GM12878 (cell line): ENCODE data around the gene KCNJ10.

Experiments
- CBFB ChIP-seq: IDR thresholded peaks from 2 replicates; pipeline ENCODE4 v1.6.1; 2016; ENCODE audit warnings: antibody characterized with exemption, low read depth
- CBX5 ChIP-seq: sonication (generic); IDR thresholded peaks from 2 replicates; pipeline ENCODE4 v1.6.1; 2016; ENCODE audit warnings: low read depth, moderate library complexity, mild to moderate bottlenecking, inconsistent platforms
- EP300 ChIP-seq, 2 experiments: fragments of 150-350 bp in 1 of 2; IDR thresholded peaks; 2 replicates each; pipeline ENCODE4 v1.6.1; 2011 to 2012; ENCODE audit warnings: low read depth in 2 of 2, low read length in 2 of 2, borderline replicate concordance in 1 of 2, improper control_type of control experiment in 1 of 2, inconsistent platforms in 1 of 2; ENCODE audit not compliant: control insufficient read depth in 1 of 2
- FOXM1 ChIP-seq: IDR thresholded peaks from 2 replicates; pipeline ENCODE4 v1.6.1; 2012; ENCODE audit warnings: low read depth, mild to moderate bottlenecking, inconsistent platforms, low read length, moderate library complexity
- IKZF1 ChIP-seq: fragments of 450-650 bp; conservative IDR thresholded peaks from 2 replicates; pipeline ENCODE4 v1.6.1; 2017; ENCODE audit warnings: antibody characterized with exemption, mild to moderate bottlenecking
- LARP7 ChIP-seq: fragments of 450-650 bp; IDR thresholded peaks from 2 replicates; pipeline ENCODE4 v1.6.1; 2017; ENCODE audit warnings: mild to moderate bottlenecking
- NFIC ChIP-seq: IDR thresholded peaks from 2 replicates; pipeline ENCODE4 v1.6.1; 2012; ENCODE audit warnings: low read depth, mild to moderate bottlenecking, inconsistent platforms, low read length, moderate library complexity
- POLR2A ChIP-seq: IDR thresholded peaks from 2 replicates; pipeline ENCODE4 v1.6.1; 2011; ENCODE audit warnings: low read depth, mild to moderate bottlenecking, low read length
- RFX5 ChIP-seq: IDR thresholded peaks from 2 replicates; pipeline ENCODE4 v1.6.1; 2011; ENCODE audit warnings: low read depth, low read length, improper control_type of control experiment
- TCF12 ChIP-seq: IDR thresholded peaks from 2 replicates; pipeline ENCODE4 v1.6.1; 2011; ENCODE audit warnings: low read depth, mild to moderate bottlenecking, low read length
- TF ChIP-seq, protein P1 (sequence below), 3 experiments: IDR thresholded peaks in 2 of 3; conservative IDR thresholded peaks in 1 of 3; 2 replicates each; pipeline ENCODE4 v1.5.1; 2011; ENCODE audit warnings: low read depth in 3 of 3, low read length in 3 of 3, mild to moderate bottlenecking in 3 of 3, control low read depth in 2 of 3, moderate library complexity in 2 of 3, inconsistent platforms in 1 of 3, mixed read lengths in 1 of 3; ENCODE audit not compliant: control insufficient read depth in 2 of 3, insufficient read depth in 1 of 3; ENCODE audit errors: extremely low read depth in 1 of 3

DNA sequence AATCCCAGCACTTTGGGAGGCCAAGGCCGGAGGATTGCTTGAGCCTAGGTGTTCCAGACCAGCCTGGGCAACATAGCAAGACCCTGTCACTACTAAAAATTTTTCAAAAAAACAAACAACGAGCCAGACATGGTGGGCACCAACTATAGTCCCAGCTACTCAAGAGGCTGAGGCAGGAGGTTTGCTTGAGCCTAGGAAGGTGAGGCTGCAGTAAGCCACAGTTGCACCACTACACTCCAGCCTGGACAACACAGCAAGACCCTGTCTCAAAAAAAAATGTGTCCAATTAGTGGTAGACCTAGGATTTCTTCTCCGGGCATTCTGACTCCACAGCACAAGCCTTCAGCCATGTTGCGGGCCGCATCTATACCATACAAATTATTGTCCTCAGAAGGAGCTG lies 35.2 kb upstream of the KCNJ10 start:
- no peak for TF ChIP-seq POLR2A
- no peak for TF ChIP-seq FOXM1
- no peak for TF ChIP-seq TCF12
- no peak for TF ChIP-seq EP300 (IDR thresholded peaks at IDR 0.05; ENCODE audit: borderline replicate concordance in 1 of 2, control insufficient read depth in 1 of 2, low read depth in 2 of 2, low read length in 2 of 2)
- TF ChIP-seq CBFB: no peak
- TF ChIP-seq RFX5: no peak
- no peak for TF ChIP-seq LARP7
- TF ChIP-seq NFIC: no peak
- TF ChIP-seq, protein P1, sequence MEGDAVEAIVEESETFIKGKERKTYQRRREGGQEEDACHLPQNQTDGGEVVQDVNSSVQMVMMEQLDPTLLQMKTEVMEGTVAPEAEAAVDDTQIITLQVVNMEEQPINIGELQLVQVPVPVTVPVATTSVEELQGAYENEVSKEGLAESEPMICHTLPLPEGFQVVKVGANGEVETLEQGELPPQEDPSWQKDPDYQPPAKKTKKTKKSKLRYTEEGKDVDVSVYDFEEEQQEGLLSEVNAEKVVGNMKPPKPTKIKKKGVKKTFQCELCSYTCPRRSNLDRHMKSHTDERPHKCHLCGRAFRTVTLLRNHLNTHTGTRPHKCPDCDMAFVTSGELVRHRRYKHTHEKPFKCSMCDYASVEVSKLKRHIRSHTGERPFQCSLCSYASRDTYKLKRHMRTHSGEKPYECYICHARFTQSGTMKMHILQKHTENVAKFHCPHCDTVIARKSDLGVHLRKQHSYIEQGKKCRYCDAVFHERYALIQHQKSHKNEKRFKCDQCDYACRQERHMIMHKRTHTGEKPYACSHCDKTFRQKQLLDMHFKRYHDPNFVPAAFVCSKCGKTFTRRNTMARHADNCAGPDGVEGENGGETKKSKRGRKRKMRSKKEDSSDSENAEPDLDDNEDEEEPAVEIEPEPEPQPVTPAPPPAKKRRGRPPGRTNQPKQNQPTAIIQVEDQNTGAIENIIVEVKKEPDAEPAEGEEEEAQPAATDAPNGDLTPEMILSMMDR (IDR thresholded peaks at IDR 0.05 in 2 of 3, conservative IDR thresholded peaks at IDR 0.05 in 1 of 3; ENCODE audit: control insufficient read depth in 2 of 3, extremely low read depth in 1 of 3, insufficient read depth in 1 of 3, low read depth in 3 of 3, low read length in 3 of 3): no peak
- no peak for TF ChIP-seq CBX5
- TF ChIP-seq IKZF1: no peak
